ENCODE results near the gene KCNIP4.

Gene KCNIP4

GRCh38 chr4:21835712-21836111, 112.9 kb downstream of the KCNIP4 start:
- no peak for DNase-seq

- DNase-seq = no peak
Observed at GRCh38 chr4:21830272-21830671, 118.3 kb downstream of the KCNIP4 start.

DNA sequence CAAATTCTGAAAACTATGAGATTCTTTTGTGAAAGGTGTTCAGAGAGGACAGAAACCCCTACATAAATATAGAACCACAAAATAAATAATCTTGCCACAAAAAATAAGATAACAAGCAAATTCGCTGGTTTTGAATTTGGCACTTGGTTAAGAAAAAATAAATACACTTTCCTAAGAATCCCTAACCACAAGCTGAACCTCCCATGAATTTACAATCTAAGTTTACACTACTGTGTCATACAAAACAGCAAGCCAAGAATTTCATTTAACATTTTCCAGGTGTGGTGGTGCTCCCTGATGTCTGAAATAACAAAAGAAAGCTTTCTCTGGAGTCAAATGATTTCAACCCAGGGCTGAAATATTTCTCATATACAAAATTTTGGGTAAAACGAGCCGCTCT, 121.0 kb downstream of the KCNIP4 start:
- no peak for DNase-seq

DNA sequence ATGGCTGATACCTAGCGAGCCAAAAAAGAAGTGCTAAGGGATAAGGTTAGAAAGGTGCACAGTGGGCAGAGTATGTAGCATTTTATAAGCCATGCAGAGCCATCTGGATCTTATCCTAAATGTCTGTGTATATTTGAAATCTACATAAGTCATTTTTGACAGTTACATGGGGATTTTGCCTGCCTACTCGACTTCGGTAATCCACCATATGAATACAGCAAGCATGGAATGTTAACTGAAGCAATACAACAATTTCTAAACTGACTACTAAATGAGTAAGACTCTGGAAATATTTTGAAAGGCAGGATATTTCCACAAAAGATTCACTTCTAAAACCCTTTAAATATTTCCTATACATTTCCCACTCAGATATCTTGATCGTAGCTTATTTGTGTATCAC, 122.5 kb downstream of the KCNIP4 start:
- no peak for DNase-seq

GRCh38 chr4:21819086-21819485, 129.5 kb downstream of the KCNIP4 start:
- no peak for DNase-seq

- no peak for DNase-seq
Observed at GRCh38 chr4:21815651-21816377, 132.8 kb downstream of the KCNIP4 start.

GRCh38 chr4:21811565-21811964, 137.0 kb downstream of the KCNIP4 start:
- DNase-seq = no peak

DNA sequence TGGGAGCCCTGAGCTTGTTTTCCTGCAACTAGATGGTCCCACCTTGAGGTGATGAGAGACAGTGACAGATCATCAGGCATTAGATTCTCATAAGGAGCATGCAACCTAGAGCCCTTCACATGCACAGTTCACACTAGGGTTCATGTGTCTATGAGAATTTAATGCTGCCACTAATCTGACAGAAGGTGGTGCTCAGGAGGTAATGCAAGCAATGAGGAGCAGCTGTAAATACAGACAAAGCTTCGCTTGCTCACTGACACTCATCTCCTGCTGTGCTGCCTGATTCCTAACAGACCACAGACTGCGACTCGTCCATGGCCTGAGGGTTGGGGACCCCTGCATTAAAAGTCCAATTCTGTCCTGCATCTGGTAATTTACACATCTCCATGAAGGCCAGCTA, 141.6 kb downstream of the KCNIP4 start:
- no peak for DNase-seq

GRCh38 chr4:21802406-21802805, 146.2 kb downstream of the KCNIP4 start:
- DNase-seq = no peak

DNA sequence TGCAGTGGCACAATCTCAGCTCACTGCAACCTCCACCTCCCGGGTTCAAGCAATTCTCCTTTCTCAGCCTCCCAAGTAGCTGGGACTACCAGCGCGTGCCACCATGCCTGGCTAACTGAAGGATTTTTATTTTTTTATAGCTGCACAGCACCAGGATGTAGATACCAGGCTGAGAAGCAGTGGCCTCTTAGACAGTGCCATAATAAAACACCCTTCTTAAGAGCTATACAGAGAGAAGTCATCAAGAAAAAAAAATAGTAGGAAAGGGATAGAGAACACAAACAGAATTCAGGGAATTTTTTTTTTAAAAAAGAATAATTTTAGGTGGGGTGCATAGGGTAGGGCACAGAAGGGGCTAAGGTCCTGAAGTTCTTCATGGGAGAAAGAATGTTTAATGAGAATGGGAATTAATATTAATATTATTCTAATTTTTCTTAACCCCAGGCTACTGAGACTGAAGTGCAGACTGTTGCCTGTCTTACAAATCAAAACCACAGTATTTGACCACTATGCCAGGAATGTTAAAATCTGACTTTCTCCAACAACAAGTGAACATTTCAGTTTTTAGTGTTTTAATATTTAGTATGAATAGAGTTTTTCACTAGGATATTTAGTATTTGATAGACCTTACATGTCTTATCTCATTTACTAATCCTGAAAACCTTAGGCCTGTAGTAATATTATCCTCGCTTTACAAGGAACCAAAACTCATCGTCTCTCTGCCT, 146.7 kb downstream of the KCNIP4 start:
- no peak for DNase-seq

DNA sequence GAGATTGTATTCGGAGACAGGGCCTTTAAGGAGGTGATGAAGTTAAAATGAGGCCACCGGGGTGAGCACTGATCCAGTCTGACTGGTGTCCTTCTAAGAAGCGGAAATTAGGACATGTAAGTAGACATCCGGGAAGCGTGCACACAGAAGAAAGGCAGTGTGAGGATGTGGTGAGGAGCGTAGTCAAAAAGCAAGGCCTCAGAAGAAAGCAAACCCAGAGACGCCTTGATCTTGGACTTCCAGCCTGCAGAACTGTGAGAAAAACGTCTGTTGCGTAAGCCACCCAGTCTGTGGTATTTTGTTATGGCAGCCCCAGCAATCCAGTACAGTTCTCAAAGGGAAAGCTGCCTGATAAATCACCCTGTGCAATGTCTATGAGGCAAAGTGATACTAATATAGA, 153.5 kb downstream of the KCNIP4 start:
- no peak for DNase-seq

GRCh38 chr4:21792736-21793135, 155.8 kb downstream of the KCNIP4 start:
- DNase-seq = no peak

DNA sequence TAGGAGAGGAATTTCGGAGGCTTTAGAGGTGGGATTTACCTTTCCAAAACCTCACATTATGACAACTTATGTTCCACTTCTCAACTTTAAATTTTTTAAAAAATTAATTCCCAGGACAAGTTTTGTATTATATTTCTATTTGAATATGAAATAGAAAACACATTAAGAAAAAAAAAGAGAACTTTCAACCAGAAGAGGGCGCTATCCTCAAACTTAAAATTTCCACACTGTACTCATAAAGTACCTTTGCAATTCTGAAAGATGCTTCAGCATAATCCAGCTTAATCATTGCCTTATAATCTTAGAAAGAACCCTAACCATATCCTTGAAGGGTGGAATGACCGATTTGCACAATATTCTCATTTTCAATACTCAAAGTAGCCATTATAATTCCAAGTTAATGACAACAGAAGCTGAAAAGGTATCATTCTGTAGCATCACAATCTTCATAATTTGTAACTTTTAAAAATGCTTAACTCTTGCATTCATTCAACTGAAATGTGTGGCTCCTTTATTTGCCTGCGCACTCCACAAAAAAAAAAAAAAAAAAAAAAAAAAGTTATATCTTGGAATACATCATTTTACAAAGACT, 158.0 kb downstream of the KCNIP4 start:
- peak; percentile 9 for DNase-seq

GRCh38 chr4:21780148-21780547, 168.4 kb downstream of the KCNIP4 start:
- no peak for DNase-seq

- no peak for DNase-seq
Observed at GRCh38 chr4:21778702-21779101, 169.9 kb downstream of the KCNIP4 start.

DNA sequence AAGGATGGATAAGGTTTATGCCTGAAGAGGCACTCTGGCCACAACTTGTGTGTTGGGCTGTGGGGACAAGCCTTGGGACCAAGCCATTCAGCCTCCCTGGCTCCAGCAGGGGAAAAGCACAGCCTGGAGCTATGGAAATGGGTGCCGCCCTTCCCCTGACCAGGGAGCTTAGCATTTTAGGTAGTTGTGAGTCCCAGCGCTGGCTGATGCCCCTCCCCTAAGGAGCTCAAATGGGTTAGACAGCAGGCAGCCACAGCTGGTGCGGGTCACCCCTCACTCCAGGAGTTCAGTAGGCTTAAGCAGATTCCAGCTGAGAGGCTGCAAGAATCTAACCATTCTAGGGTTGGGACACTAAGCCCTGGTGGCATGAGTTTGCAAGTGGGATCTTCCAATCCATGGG, 172.9 kb downstream of the KCNIP4 start:
- DNase-seq = no peak

GRCh38 chr4:21769404-21770147, 179.0 kb downstream of the KCNIP4 start:
- no peak for DNase-seq

GRCh38 chr4:21768349-21769310, 179.9 kb downstream of the KCNIP4 start:
- peak; percentile 12 for DNase-seq

- no peak for DNase-seq
Observed at GRCh38 chr4:21765810-21766407, 182.7 kb downstream of the KCNIP4 start.

DNA sequence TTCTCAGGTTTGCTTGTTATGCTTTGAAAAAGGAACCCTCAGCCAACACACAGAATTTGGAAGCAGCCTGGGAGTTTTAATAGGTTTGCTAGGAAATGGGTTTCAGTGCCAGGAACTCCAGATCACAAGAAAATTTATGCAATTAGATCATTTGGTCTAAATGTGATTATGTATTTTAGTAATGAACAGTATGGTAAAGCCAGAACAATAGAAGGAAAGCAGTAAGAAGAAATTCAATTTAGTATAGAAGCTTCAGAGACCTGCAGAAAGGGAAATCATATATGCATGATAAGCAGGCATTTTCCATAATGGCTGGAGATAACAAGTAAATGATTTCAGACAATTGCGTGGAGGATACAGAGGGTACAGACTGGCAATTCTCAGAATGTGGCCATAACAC, 184.7 kb downstream of the KCNIP4 start:
- no peak for DNase-seq

DNA sequence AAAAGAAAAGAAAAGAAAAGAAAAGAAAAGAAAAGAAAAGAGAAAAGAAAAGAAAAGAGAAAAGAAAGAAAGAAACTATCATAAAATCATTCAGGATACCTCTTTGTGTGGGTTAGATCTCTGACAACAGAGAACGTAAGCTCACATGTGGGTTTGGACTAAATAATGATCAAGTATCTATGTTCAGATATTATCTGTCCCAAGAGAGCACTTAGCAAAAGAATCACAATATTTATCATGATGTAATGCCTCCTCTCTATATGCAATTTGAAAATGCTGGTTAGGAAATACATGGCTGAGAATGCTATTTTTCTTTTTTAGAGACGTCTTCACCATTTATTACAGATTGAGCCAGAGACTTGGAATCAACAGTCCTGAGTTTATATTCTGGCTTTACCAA, 191.3 kb downstream of the KCNIP4 start:
- no peak for DNase-seq
